ENCODE measurements around the gene PRKCI.
"Not testable (repeated sequence)": the region's sequence is repeated elsewhere in the genome, so short reads cannot be mapped to it uniquely, and the experiment has no call there.

Gene PRKCI

DNA sequence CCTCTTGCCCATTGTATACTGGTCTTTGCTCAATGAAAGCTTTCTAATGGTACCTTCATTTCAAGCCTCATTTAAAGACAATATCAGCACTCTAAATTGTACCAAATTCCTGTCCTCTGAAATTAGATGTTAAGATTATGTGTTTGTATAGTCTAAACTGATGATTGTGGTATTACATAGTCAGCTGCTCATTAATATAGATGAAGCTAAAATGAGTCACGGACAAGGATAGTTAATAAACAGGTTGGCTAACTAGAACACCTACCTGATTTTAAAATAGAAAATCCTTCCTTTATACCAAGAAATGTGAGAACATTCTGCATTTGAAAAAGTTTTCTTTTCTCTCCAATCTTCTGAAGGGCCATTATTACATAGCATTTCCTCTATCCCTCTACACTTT is 2.9 kb downstream of the PRKCI start:
- no peak for DNase-seq

DNA sequence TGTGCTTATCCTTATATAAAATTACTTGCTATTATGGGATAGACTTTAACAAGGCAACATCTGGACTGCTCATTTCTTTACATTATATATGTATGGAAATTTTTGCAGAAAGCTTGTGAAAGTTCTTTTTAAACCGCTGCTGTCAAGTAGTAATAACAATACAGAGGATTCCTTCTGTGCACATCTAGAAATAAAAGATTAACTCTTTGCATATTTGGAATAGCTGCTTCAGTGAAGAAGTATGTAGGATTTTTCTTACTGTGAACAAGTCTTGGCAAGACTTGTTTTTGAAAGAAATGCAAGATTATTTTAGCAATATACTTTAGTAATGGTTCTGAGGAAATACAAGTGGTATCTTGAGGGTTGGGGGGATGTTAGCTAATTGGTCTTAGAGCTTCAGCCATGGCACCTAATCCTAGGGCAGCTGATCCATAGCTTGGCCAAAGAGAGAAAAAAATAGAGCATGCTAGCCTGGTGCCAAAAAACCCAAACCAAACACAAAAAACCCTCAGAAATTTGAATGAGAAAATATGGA is 4.3 kb downstream of the PRKCI start:
- DNase-seq = no peak

GRCh38 chr3:170228093-170228766 is 6.0 kb downstream of the PRKCI start:
- no peak for DNase-seq

DNA sequence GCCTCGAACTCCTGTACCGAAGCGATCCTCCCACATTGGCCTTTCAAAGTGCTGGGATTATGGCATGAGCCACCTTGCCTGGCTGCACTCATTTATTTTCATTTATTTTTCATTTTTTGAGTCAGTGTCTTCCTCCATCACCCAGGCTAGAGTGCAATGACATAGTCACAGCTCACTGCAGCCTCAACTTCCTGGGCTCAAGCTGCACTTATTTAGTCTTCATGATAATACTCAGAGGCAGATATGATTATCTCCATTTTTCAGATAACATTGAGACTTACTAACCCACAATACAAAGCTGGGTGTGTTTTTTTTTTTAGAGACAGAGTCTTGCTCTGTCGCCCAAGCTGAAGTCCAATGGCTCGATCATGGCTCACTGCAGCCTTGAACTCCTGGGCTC is 10.0 kb downstream of the PRKCI start:
- DNase-seq = no peak

GRCh38 chr3:170233530-170233929 is 11.3 kb downstream of the PRKCI start:
- no peak for DNase-seq

- no peak for DNase-seq
These were observed 17.9 kb downstream of the PRKCI start for GRCh38 chr3:170240142-170240541.

DNA sequence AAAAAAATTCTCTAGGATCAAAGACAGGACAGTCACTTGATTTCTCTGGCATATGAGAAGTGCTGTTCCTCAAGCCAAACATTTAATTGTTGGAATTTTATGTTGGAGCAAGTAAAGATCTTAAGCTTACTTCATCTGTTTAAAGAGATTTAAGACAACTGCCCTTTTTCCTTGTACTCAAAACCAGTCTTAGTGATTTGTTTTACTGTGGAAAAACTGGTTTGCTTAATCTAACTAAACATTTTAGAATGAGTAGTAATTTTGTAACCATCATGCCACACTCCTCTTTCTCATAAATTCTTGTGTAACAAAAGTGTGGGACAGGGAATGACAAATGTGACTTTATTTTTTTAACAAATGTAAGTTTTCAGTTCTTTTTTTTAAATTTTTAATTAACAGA is 18.4 kb downstream of the PRKCI start:
- DNase-seq = no peak

- DNase-seq = peak; percentile 44
These were observed 22.4 kb downstream of the PRKCI start for GRCh38 chr3:170244576-170244975.

DNA sequence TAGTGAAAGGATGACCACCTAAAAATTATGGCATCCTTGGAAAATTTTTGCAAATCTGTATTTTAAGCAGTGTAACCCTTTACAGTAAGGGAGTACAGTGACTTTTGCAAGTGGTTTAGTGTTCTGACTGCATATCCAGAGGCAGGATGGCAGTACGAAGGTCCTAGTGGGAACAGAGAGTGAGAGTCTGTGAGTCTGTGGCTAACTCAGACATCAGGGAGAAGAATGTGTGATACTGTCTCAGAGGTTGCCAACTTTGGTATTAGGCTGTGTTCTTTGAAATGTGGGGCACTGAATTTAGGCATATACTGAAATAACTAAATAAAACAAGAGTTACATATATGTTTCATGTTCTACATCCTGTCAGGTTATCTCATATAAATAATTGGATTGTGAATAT is 25.7 kb downstream of the PRKCI start:
- DNase-seq = no peak

- no peak for DNase-seq
These were observed 34.4 kb downstream of the PRKCI start for GRCh38 chr3:170256597-170256996.

GRCh38 chr3:170257145-170257544 is 34.9 kb downstream of the PRKCI start:
- no peak for DNase-seq

GRCh38 chr3:170258105-170258487 is 35.9 kb downstream of the PRKCI start:
- DNase-seq = no peak

DNA sequence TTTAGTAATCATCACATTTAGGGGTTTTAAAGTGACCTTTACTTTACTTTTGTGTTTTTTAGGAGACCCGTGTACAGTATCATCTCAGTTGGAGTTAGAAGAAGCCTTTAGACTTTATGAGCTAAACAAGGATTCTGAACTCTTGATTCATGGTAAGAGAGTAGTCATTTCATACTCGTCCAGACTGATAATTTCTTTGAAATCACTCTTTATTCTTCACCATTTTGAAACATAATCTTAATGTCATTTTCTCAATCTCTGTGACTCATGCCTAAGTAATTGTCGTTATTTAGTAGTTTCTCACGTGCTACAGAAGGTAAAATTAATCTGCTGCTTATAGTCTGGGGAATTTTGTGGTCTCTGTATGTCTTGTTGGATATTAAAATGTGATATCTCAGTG is 37.7 kb downstream of the PRKCI start:
- DNase-seq = no peak

- no peak for DNase-seq
These were observed 45.6 kb downstream of the PRKCI start for GRCh38 chr3:170267793-170268192.

GRCh38 chr3:170269673-170270254 is 47.5 kb downstream of the PRKCI start:
- not testable (repeated sequence) for DNase-seq

DNA sequence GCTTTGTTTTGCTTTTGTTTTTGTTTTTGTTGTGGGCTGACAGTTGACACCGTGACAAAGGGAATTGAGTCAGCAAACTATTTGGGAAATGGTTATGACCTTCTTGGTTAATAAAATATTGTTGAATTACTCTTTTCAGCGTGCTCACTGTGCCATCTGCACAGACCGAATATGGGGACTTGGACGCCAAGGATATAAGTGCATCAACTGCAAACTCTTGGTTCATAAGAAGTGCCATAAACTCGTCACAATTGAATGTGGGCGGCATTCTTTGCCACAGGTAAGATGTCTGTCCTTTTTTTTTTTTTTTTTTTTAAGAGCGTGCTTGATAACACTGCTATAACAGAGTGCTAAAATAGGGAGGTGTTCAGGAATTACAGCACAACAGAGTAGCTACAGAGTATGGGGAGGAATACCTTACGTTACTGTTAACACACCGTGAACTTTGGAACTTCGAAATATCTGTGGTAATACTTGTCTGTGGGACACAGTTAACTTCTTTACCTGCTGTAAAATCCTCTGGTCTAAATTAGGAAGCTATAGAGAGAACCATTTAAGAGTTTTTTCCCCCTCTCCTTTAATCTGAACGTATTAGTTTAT is 48.2 kb downstream of the PRKCI start:
- DNase-seq = no peak

- no peak for DNase-seq
These were observed 52.4 kb downstream of the PRKCI start for GRCh38 chr3:170274641-170275040.

- DNase-seq = no peak
These were observed 53.6 kb downstream of the PRKCI start for GRCh38 chr3:170275832-170276231.

DNA sequence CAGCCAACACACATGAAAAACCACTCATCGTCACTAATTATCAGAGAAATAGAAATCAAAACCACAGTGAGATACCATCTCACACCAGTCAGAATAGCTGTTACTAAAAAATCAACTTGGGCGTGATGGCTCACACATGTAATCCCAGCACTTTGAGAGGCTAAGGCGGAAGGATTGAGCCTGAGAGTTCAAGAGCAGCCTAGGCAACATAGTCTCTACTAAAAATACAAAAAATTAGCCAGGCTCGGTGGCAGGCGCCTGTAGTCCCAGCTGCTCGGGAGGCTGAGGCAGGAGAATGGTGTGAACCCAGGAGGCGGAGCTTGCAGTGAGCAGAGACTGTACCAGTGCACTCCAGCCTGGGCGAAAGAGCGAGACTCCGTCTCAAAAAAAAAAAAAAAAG is 55.1 kb downstream of the PRKCI start:
- not testable (repeated sequence) for DNase-seq

GRCh38 chr3:170277833-170278580 is 55.8 kb downstream of the PRKCI start:
- DNase-seq = no peak

- DNase-seq = peak; percentile 51
These were observed 56.4 kb downstream of the PRKCI start for GRCh38 chr3:170278627-170279026.

DNA sequence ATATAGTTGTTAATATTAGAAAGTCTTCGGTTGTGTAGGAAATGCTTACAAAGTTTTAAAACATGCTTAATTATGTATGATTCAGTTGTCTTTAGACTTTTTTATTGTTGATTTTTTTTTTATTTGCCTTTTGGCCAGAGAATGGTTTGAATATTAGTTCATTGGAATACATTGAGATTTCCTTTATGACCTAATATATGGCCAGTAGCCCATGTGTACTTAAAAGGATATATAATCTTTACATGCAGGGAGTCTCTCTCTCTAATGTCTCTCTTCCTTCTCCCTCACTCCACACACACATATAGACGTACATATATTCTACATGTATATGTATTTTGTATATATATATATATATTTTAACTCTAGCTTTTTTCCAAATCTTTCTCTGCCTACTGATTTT is 68.0 kb downstream of the PRKCI start:
- no peak for DNase-seq

- no peak for DNase-seq
These were observed 73.4 kb downstream of the PRKCI start for GRCh38 chr3:170295586-170295985.

DNA sequence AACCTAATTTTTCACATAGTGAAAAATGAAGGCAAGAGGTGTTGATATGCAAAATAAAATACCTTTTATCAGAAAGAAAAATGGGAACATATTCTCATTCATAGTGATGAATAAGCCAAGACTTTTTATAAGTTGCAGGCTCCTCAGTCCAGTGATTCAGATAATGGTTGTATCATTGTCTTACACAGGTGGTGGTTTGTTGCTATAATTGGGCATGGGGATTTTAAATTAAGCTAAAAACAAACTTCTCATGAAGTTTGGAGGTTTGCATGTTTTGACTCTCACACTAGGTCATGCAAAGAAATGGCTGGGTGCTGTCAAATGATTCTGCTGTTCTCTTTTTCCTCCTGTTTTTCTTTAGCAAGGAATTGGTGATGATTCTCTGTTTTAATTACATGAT is 74.5 kb downstream of the PRKCI start:
- no peak for DNase-seq
